ENCODE measurements around the gene NKIRAS1.

DNA sequence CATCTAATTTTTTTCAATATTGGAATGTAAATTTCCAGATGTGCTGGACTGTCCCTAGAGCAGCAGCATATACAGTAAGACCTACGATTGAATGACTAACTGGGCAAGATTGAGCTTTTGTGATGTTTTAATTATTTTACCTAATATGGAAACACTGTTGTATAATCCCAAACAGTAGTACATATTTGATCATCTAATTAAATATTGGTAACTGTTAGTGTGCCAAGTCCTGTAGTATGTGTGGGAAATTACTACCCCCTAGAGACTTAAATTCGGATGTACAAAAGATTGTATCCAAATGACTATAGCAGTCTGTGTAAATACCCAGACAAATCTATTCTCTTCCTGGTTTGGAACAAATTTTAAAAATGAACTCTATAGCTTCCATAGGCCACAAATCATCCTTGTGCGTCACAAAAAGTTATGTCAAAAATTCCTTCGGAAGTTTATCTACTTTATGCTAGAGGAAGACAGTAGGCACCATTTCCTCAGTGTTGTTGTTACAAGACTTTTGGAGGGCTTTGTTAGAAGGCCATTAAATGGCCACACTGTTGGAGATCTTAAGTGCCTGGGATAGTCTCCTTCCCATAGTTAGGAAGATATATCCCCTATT, 41.6 kb downstream of the NKIRAS1 start:
- no peak for TF ChIP-seq POLR2AphosphoS5 (IDR thresholded peaks at IDR 0.05; ENCODE audit: low read depth, low read length)
- no peak for TF ChIP-seq KDM1A (IDR thresholded peaks at IDR 0.05; ENCODE audit: borderline replicate concordance, low read length)
- no peak for TF ChIP-seq CREB1 (IDR thresholded peaks at IDR 0.05)
- TF ChIP-seq JUN (IDR thresholded peaks at IDR 0.05; ENCODE audit: low read depth, low read length): no peak
- no peak for TF ChIP-seq SIX5 (IDR thresholded peaks at IDR 0.05; ENCODE audit: low read depth, low read length)
- no peak for TF ChIP-seq HDAC6 (IDR thresholded peaks at IDR 0.05; ENCODE audit: low read depth, low read length)
- TF ChIP-seq EZH2 (IDR thresholded peaks at IDR 0.05; ENCODE audit: low read depth, low read length, severe bottlenecking): no peak

Data from H1 (cell line).